Progenitor cell of endocrine pancreas (in vitro differentiated cells): ENCODE results near the gene C5. TPM values are rescaled to one million over a fixed set of nuclear protein-coding genes. Genes with fewer than 3 reads are reported as not detected.

ENCODE experiments used
- DNase-seq: peaks from one replicate; pipeline ENCODE4 v3.0.0; 2021; ENCODE audit warnings: low spot score; ENCODE audit not compliant: unreplicated experiment
- H3K27ac Mint-ChIP-seq: 2 replicates; pipeline ENCODE4 v1.8.0; 2021; ENCODE audit warnings: mild to moderate bottlenecking, moderate library complexity, mixed read lengths
- H3K27me3 Mint-ChIP-seq: 2 replicates; pipeline ENCODE4 v1.8.0; 2021; ENCODE audit warnings: mixed read lengths
- H3K36me3 Mint-ChIP-seq: 2 replicates; pipeline ENCODE4 v1.8.0; 2022; ENCODE audit warnings: mixed read lengths; ENCODE audit not compliant: insufficient read depth
- H3K4me1 Mint-ChIP-seq: 2 replicates; pipeline ENCODE4 v1.8.0; 2021; ENCODE audit warnings: low read depth, mixed read lengths
- H3K4me3 Mint-ChIP-seq: 2 replicates; pipeline ENCODE4 v1.8.0; 2021; ENCODE audit warnings: low read depth, mild to moderate bottlenecking, moderate library complexity, mixed read lengths
- H3K9me3 Mint-ChIP-seq: 2 replicates; pipeline ENCODE4 v1.8.0; 2021; ENCODE audit warnings: low read depth, mixed read lengths
- CTCF ChIP-seq: fragments of 200-600 bp; sonication (generic); IDR thresholded peaks from one replicate; pipeline ENCODE4 v1.5.0; 2021; ENCODE audit warnings: antibody characterized with exemption, mild to moderate bottlenecking; ENCODE audit not compliant: unreplicated experiment
- total RNA-seq: library from RNA; stranded (reverse); gene quantifications from 2 replicates; pipeline ENCODE4 v1.2.1, GENCODE V29; 2021

The C5 gene
- total RNA-seq, 1 donor from 2014 or later = 47.1 TPM

DNA sequence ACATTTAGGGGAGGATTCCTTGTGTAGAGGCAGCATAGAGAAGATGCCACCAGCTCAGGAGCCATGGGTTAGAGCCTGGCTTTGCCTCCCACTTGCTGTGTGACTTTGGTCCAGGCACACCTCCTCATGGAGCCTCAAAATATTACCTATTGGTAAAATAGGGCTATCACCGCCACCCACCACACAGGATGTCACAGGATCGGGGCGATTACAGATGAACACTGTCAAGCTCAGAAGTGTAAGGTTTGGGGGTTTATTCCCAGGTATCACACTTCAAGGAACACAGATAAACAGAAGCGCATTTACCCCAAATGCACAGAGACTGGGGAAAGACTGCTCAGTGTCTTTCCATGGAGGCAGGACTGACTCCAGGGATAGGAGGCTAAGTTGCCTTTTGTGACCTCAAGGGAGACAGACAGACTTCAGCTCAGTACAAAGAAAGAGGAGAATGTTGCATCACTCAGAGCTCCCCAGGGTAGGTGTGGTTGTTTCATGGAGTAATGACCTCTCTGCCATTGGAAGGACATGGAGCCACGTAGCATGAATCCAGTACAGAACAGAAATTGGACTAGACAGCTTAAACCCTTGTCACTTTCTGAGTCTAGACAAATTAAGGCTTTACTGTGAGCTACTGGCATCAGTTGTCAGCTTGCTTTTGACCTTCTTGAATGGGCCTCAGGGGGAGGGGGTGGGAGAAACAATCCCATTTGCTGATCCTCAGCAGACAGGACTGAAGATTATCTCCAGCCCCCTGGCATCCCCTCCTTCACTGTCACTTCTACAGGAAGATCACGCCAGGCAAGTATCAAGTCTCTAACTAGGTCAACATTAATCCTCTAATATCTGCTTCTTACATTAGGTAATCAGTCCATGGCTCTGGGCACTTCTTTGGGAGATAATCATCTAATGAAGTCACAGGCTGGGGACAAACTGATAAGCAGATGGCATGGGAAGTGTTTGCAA is 130.0 kb downstream of the C5 start:
- DNase-seq = no peak
- peaks cover 3% of the 10 kb centered on the region for H3K36me3 Mint-ChIP-seq
- H3K9me3 Mint-ChIP-seq = no peaks in the 10 kb centered on the region
- TF ChIP-seq CTCF = no peak
- H3K4me3 Mint-ChIP-seq = no peak overlapping the region
- no peak overlapping the region for H3K27ac Mint-ChIP-seq
- H3K27me3 Mint-ChIP-seq = no peaks in the 10 kb centered on the region
- peaks cover 16% of the 10 kb centered on the region for H3K4me1 Mint-ChIP-seq

DNA sequence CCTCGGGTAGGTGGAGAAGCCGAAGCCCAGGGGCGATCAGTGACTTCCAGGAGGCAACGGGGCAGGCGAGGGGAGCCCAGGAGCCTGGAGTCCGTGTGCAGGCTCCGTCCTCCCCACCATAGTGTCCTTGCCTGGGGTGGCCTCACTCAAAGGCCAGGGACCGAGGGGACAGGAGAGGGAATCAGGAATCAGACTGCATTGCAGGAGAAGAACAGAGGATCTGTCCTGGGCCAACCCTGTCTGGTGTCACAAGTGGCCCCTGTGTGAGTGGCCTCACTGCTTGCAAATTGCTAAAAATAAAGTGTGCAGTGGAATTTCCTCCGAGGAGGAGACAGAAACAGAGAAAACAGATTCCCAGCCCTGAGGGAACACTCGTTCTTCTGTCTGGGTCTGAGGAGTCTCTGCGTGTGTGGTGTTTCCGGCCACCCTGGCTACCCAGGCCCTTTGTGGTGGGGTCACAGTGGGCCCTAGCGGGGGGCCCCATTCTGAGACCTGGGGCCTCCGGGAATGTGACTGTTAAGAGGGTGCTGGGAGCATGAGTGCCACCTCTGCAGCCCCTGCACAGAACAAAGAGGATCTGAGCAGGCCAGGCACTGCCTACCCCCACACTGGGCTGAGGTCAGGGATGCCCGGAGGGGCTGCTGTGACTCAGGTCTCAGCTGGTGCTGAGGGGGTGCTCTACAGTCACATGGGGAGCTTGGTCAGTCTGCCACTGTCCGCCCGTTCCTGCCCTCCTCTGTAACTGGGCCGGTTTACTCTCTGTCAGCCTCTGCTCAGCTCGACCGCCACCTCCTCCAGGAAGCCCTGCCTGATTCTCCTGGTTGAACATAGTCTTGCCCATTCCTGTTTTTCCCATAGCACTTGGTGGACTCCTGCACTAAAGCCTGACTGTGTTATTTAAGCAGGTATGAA is 130.9 kb downstream of the C5 start:
- TF ChIP-seq CTCF = no peak
- Mint-ChIP-seq H3K4me1 (peaks cover 16% of the 10 kb centered on the region), H3K27me3 (no peaks in the 10 kb centered on the region), H3K4me3 (no peak overlapping the region), H3K9me3 (no peaks in the 10 kb centered on the region), H3K27ac (no peak overlapping the region), H3K36me3 (peaks cover 3% of the 10 kb centered on the region)
- DNase-seq = no peak

DNA sequence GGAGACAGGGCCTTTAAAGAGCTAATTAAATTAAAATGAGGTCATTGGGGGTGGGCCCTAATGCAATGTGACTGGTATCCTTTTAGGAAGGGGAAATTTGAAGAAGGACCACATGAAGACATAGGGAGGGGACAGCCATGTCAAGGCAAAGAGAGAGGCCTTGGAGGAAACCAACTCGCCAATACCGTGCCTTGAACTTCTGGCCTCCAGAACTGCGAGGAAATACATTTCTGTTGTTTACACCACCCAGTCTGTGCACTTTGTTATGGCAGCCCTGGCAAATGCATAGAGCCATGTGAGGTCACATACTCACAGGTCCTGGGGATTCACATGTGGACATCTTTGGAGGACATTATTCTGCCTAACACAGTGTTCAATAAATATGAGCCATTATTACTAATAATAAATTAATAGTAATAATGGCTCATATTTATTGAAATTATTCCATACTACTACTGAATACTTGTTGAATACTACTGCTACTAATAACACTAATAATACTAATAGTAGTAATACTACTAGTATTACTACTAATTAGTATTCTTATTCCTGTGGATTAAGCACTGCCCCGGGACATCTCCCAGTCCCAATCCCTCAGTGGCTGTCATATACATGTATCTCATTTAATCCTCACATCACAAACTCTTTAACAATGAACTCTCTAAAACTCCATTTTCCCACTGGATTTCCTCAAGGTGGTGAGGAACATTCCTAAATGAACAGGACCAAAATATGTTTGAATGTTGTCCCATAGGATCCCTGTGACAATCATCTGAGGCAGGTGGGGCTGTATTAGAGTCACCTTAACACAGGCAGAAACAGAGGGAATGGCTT is 131.9 kb downstream of the C5 start:
- TF ChIP-seq CTCF = no peak
- no peaks in the 10 kb centered on the region for H3K27me3 Mint-ChIP-seq
- H3K36me3 Mint-ChIP-seq = peaks cover 3% of the 10 kb centered on the region
- peaks cover 16% of the 10 kb centered on the region for H3K4me1 Mint-ChIP-seq
- H3K4me3 Mint-ChIP-seq = no peak overlapping the region
- no peak for DNase-seq
- no peak overlapping the region for H3K27ac Mint-ChIP-seq
- H3K9me3 Mint-ChIP-seq = no peaks in the 10 kb centered on the region

DNA sequence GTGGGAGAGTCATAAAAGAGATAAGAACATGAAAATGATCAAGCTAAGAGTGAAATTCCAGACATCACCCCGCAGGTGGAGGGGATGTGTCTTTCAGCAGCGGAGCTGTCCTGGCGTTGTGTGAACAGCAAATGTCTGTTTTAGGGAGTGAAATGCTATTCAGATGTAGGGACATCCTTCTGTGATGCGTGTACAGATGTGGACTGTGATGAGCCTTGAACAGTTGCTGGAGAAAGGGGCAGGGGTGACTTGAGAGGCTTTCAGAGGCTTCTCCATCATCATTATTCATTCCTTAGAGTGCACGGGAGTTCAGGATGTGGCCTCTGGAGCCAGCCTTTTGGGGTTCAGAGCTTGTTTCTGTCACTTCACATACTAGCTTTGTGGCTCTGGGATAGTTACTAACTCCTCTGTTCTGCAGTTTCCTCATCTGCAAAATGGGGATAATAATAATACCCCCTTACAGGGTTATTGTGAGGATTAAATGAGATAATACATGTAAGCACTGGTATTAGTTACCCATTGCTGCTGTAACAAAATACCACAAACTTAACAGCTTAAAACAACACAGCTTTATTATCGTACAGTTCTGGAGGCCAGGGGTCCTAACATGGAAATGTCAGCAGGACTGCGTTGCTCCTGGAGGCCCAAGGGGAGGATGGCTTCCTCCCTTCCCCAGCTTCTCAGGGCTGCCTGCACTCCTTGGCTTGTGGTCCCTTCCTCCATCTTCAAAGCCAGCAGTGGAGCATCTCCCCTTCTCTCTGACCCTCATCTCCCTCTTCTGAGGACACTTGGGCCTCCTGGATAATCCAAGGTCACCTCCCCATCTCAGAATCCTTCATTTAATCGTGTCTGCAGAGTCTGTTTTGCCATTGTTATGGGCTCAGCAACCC is 132.8 kb downstream of the C5 start:
- Mint-ChIP-seq H3K27ac (no peak overlapping the region), H3K4me1 (peaks cover 9% of the 10 kb centered on the region), H3K4me3 (no peak overlapping the region), H3K9me3 (no peaks in the 10 kb centered on the region), H3K36me3 (peaks cover 5% of the 10 kb centered on the region), H3K27me3 (no peaks in the 10 kb centered on the region)
- no peak for DNase-seq
- no peak for TF ChIP-seq CTCF
